Measurements from ENCODE around the gene DHRS4. TPM values are rescaled to one million over a fixed set of nuclear protein-coding genes. Genes with fewer than 3 reads are reported as not detected.

DHRS4 gene
- total and polyA plus RNA-seq, 2 of the 13 experiments (the other 11 are each of a cell fraction or from before 2014, with no cell fraction given), result 23.9 to 45.1 TPM

GRCh38 chr14:23930742-23931141 lies 22.8 kb upstream of the DHRS4 start:
- 0 out of 2 replicates have a peak, but pooled peaks have one; percentile 30 for TF ChIP-seq SOX13 (IDR thresholded peaks at IDR 0.05)
- TF ChIP-seq SOX13 (CRISPR knock-in tag; conservative IDR thresholded peaks at IDR 0.05 in 1 of 2, IDR thresholded peaks at IDR 0.05 in 1 of 2), result no peak
- TF ChIP-seq, protein P1, sequence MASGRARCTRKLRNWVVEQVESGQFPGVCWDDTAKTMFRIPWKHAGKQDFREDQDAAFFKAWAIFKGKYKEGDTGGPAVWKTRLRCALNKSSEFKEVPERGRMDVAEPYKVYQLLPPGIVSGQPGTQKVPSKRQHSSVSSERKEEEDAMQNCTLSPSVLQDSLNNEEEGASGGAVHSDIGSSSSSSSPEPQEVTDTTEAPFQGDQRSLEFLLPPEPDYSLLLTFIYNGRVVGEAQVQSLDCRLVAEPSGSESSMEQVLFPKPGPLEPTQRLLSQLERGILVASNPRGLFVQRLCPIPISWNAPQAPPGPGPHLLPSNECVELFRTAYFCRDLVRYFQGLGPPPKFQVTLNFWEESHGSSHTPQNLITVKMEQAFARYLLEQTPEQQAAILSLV (CRISPR knock-in tag; IDR thresholded peaks at IDR 0.05; ENCODE audit: borderline replicate concordance), result no peak
- TF ChIP-seq MZF1 (CRISPR knock-in tag; IDR thresholded peaks at IDR 0.05; ENCODE audit: borderline replicate concordance), result peak; percentile 34; the same call in 1 of the 2 replicates
- POLR2A ChIA-PET, result interaction anchor here (1.0 to 1.2 kb wide), 2 partner anchors 299 to 342 kb away, joined by 3 to 4 read pairs; no protein-coding TSS in a partner anchor
- intact Hi-C loops (cut with micrococcal nuclease; ENCODE audit: unreplicated experiment) (loop anchor here (1.0 kb wide), 1 partner anchor 23 kb away; the partner anchor contains the start of gene DHRS4), in situ Hi-C loops (cut with HindIII; ENCODE audit: extremely low pct_ligation_motif_present, low pct_unique_long_range_greater_than_20kb) (no loop called here)
- WGBS (ENCODE audit: low lambda C conversion rate), result 61% methylated on average over 4 of the region's 4 CpGs
- CTCF ChIA-PET (ENCODE audit: low intra/inter-chr PET ratio, low total read pairs), result interaction anchor here (1.5 to 3.0 kb wide), 6 partner anchors 21 to 342 kb away, joined by 5 to 46 read pairs (median 21); no protein-coding TSS in a partner anchor
- DNase-seq (ENCODE audit: low spot score) (no peak), ATAC-seq (no peak), FAIRE-seq (no peak)
- no TSS peak for BruUV-seq (replicated peaks)
- Histone ChIP-seq H3K4me1 (ENCODE audit: insufficient read depth, low read length) (peaks cover 14% of the 10 kb centered on the region), H2AFZ (ENCODE audit: low read length) (no peak overlapping the region), H3K27ac (ENCODE audit: extremely low read length, insufficient read depth, low read length) (no peak overlapping the region), H3K9ac (ENCODE audit: insufficient read depth, low read depth, low read length) (no peak overlapping the region), H4K20me1 (ENCODE audit: insufficient read depth, low read length) (no peaks in the 10 kb centered on the region), H3K4me3 (replicated peaks in 1 of 3; ENCODE audit: insufficient read depth in 1 of 3, low read depth in 2 of 3, low read length in 3 of 3) (no peak overlapping the region), H3K4me2 (ENCODE audit: low read depth, low read length) (no peak overlapping the region), H3K9me3 (ENCODE audit: low read length) (no peaks in the 10 kb centered on the region), H3K79me2 (ENCODE audit: insufficient read depth, low read length) (no peaks in the 10 kb centered on the region), H3K27me3 (ENCODE audit: control insufficient read depth in 1 of 2, insufficient read depth in 2 of 2, low read length in 2 of 2) (no peaks in the 10 kb centered on the region), H3K36me3 (replicated peaks in 1 of 2; ENCODE audit: control insufficient read depth in 1 of 2, insufficient read depth in 2 of 2, low read length in 2 of 2) (no peaks in the 10 kb centered on the region)

DNA sequence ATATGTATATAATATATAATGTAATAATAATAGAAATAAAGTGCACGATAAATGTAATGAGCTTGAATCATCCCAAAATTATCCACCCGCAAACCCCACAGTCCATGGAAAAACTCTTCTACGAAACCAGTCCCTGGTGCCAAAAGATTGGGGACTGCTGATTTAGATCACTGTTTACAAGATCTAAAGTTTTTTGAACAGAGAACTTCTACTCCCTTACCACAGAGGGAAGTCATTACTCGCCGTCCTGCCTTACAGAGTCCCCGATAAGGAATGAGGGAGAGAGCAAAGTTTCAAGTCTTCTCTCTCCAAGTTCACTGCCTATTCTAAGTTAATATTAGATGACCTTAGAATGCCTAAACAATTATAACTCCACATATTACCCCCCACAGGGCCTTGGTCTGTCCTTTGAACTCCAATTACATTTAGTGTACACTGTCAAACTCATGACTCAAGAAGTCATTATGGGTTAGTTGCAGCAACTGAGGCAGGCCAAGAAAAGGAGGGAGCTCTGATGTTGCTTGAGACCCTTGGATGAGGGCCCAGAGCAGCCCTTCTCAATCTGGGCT lies 21.8 kb upstream of the DHRS4 start:
- H3K4me2 ChIP-seq (ENCODE audit: low read depth, low read length), result no peak overlapping the region
- no peaks in the 10 kb centered on the region for H4K20me1 ChIP-seq (ENCODE audit: insufficient read depth, low read length)
- ChIA-PET POLR2A (no interaction called here), CTCF (ENCODE audit: low intra/inter-chr PET ratio, low total read pairs) (no interaction called here)
- intact Hi-C loops (cut with micrococcal nuclease; ENCODE audit: unreplicated experiment), result no loop called here
- H3K36me3 ChIP-seq (replicated peaks in 1 of 2; ENCODE audit: control insufficient read depth in 1 of 2, insufficient read depth in 2 of 2, low read length in 2 of 2), result no peaks in the 10 kb centered on the region
- no peaks in the 10 kb centered on the region for H3K79me2 ChIP-seq (ENCODE audit: insufficient read depth, low read length)
- WGBS (ENCODE audit: low lambda C conversion rate), result 62% methylated on average over 6 of the region's 6 CpGs
- H3K4me1 ChIP-seq (ENCODE audit: insufficient read depth, low read length), result peaks cover 24% of the 10 kb centered on the region
- no TSS peak for BruUV-seq (replicated peaks)
- no peak overlapping the region for H3K27ac ChIP-seq (ENCODE audit: extremely low read length, insufficient read depth, low read length)
- peak; percentile 5; the same call in 1 of the 2 replicates for TF ChIP-seq FOXP1 (IDR thresholded peaks at IDR 0.05)
- TF ChIP-seq FOXP1 (CRISPR knock-in tag; IDR thresholded peaks at IDR 0.05), result no peak
- TF ChIP-seq ZFP41 (CRISPR knock-in tag; IDR thresholded peaks at IDR 0.05; ENCODE audit: borderline replicate concordance), result no peak
- no peak for TF ChIP-seq MYNN (CRISPR knock-in tag; IDR thresholded peaks at IDR 0.05; ENCODE audit: low read depth)
- 0 out of 2 replicates have a peak, but pooled peaks have one; percentile 22 for TF ChIP-seq ZNF552 (CRISPR knock-in tag; IDR thresholded peaks at IDR 0.05; ENCODE audit: borderline replicate concordance)
- no peaks in the 10 kb centered on the region for H3K9me3 ChIP-seq (ENCODE audit: low read length)
- in situ Hi-C loops (cut with HindIII; ENCODE audit: extremely low pct_ligation_motif_present, low pct_unique_long_range_greater_than_20kb), result no loop called here
- ATAC-seq (no peak), FAIRE-seq (no peak), DNase-seq (ENCODE audit: low spot score) (no peak)
- no peak overlapping the region for H3K4me3 ChIP-seq (replicated peaks in 1 of 3; ENCODE audit: insufficient read depth in 1 of 3, low read depth in 2 of 3, low read length in 3 of 3)
- H3K9ac ChIP-seq (ENCODE audit: insufficient read depth, low read depth, low read length), result no peak overlapping the region
- H3K27me3 ChIP-seq (ENCODE audit: control insufficient read depth in 1 of 2, insufficient read depth in 2 of 2, low read length in 2 of 2), result no peaks in the 10 kb centered on the region
- H2AFZ ChIP-seq (ENCODE audit: low read length), result no peak overlapping the region
